GF-D8 (cell line): ENCODE results near the gene CBY3.
"Not testable (repeated sequence)": the region's sequence is repeated elsewhere in the genome, so short reads cannot be mapped to it uniquely, and the experiment has no call there.

Experiments used
- DNase-seq: peaks from one replicate; lab custom pipeline; 2025; lab: John Stamatoyannopoulos, UW

CBY3 gene

DNA sequence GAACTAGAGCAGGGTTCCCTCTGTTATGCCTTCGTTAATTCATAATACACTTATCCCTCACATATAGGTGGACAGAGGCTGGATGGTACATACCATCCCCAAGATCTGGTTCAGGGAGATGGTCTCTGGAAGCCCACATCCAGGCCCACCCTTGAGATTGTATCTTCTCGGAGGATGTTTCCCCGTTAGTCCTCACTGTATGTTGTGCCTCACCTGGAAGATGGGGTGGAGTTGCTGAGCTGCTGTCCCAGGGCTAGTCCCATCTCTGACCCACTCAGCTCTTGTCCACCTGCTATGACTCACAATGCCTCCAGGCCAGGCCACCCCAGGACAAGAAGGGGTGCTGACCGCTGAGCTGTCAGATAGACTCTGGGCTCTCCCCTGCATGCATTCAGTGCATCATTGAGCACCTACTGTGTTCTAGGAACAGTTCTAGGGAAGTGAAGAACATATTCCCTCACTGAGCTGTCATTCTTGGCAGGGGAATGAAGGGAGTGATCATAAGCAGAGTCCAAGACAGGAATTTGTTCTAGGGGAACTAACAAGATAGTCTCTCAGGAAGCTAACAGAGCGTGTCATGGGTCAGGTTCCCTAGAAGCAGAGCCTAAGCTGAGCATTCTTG, at the start of gene CBY3:
CBY3 (minus strand) TSS at position 255 of the 622 bp plus-strand sequence; CDS start at position 139, 116 bp downstream.
- DNase-seq: no peak

DNA sequence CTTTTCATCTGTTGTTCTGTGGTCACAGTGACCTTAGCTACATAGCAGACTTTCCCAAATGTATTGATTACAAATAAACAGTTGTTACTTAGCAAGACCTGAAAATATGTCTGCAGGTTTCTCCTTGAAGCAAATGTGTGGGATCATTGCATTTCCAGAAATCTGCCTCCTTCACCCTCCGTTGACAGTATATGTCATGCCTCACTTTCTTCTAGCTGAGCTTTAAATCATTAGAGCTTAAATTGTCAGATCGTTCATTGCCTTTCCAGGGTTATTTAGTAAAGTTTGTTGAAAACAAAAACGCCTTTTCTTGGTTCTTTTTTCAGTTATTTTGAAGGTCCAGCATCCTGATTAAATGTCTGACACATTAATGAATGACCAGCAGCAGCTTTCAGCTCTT, 49.5 kb upstream of the CBY3 start:
- no peak for DNase-seq

GRCh38 chr5:179729727-179730126, 48.9 kb upstream of the CBY3 start:
- DNase-seq: no peak

- DNase-seq: no peak
These were observed 48.5 kb upstream of the CBY3 start for GRCh38 chr5:179729303-179729702.

GRCh38 chr5:179727106-179727505, 46.3 kb upstream of the CBY3 start:
- no peak for DNase-seq

GRCh38 chr5:179724163-179724562, 43.3 kb upstream of the CBY3 start:
- no peak for DNase-seq

DNA sequence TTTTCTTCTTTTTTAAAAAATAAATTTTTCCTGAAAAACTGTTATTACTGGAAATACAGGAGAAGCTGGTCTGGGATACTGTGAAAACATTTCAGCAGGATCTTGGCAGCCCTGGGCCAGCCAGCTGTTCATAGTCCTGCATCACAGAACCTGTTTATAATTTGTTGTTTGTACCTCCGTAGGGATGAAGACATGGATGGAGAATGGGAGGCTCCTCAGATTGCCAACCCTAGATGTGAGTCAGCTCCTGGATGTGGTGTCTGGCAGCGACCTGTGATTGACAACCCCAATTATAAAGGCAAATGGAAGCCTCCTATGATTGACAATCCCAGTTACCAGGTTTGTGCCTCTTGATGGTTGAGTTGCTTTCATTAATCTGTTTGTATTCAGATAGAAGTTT, 39.4 kb upstream of the CBY3 start:
- DNase-seq: no peak

DNA sequence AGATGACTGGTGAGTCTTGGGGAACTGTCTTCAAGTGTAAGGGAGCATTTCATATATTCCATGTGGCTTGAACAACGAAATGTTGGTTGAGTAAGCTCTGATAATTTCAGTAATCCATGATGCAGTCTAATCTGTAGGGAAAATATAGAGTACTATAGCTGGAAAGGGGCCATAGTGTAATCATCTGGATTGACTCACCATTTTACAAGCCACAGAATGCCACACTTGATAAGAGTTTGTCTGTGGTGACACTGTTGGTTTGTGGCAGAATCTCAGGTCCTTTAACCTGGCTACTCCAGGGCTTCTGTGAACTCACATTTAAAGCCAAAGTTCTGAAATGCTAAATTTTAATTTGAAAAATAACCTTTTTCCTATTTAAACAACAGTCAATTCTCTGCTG, 35.5 kb upstream of the CBY3 start:
- no peak for DNase-seq

DNA sequence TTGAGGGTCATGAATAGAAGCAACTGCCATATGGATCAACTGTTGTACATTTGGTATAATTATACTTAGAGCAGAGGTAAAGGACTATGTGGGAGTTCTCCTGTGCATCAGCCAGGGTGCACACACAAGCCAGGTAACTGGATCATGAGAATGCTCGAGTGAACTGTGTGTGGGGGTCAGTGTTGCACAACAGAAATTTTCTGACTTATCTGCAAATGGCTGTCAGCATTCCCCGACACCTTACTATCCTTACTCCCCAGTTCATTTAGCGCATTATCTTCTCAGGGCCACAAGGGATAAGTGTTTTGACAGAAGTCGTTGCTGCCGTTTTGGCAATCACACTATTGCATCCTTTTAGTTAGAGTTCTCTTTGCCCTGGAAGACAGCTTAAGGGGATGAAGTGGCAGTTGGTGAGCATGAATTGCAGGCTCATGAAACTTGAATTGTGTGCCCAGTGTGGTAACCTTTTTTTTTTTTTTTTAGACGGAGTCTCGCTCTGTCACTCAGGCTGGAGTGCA, 19.6 kb upstream of the CBY3 start:
- no peak for DNase-seq

DNA sequence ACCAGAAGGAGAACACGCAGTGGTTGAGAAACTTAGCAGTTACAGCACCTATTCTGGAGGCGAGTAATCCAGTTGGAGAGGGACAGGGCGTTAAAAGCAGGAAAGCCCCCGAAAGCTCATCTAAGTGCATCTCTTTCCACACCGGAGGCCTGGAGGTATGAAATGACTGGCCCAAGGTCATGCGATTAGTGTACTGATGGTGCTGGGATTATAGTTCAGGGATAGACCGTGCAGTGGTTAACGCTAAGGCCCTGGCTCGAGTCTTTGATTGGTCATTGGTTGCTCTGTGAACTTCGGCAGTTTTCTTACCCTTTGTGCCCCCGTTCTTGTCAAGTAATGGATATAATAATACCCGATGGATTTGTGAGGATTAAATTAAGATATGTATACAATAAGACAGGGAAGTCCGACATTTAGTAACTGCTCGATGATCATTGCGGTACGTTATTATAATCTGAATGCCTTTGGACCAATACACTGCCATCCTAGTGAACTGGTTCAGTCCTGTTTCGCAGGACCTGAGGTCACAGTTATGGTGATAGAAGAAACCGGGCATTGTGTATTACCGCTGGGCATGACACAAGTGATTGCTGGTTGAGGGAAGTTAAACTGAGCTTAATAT, 18.9 kb upstream of the CBY3 start:
- peak; percentile 8 for DNase-seq

- no peak for DNase-seq
These were observed 18.2 kb upstream of the CBY3 start, which contains the start of gene CANX for GRCh38 chr5:179698935-179699615. CANX (plus strand) TSS chr5:179698967; CDS start chr5:179705682, 6,715 bp downstream.

DNA sequence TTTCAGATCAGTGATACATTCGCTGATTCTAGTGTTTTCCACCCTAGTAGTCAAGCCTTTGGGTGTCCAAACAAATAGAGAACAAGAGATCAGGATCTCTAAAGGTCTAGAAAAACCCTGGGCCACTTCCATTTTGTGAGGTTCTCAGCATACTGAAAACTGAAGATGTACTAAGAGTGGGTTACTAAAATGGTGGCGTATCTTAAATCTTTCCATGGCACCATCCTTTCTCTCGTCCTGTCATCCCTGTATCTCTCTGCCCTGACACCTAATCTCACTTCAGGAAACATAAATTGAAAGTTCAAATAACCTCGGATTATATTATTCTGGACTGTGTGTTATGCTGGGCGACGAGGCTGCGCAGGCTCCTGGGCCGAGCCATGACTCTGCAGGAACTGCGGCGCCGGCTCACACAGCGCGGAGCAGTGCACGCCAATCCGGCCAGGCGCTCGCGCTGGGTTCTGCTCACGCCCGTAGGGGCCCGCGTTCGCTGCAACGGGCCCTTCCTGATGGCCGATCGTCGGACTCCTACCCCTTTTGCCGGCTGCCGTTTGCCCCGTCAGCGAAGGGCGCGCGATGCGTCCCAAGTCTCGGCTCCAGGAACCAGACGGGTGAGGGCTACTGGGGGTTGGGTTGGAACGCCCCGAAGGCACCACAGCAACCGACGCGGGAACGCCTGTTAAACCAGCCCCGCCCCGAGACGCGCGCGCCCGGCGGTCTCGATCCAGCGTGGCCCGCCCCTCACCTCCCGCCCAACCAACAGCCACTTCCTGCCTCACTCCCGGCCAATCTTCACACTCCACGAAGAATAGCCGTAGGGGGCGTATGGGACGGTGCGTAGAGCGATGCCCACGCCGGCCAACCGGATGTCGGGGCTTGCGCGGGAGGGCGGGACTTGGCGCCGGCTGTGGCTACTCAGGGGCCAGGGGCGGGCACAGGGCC, 17.4 kb upstream of the CBY3 start:
- DNase-seq: peak; percentile 96

DNA sequence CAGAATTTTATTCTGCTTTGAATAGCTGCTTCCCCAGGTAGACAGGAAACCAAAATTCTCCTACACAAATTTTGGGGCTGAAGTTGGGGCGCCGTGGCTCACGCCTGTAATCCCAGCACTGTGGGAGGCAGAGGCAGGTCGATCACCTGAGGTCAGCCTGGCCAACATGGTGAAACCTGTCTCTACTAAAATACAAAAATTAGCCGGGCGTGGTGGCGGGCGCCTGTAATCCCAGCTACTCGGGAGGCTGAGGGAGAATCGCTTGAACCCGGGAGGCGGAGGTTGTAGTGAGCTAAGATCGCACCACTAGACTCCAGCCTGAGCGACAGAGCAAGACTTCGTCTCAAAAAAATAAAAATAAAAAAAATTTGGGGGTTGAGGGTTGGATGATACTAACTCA, 16.7 kb upstream of the CBY3 start:
- not testable (repeated sequence) for DNase-seq

DNA sequence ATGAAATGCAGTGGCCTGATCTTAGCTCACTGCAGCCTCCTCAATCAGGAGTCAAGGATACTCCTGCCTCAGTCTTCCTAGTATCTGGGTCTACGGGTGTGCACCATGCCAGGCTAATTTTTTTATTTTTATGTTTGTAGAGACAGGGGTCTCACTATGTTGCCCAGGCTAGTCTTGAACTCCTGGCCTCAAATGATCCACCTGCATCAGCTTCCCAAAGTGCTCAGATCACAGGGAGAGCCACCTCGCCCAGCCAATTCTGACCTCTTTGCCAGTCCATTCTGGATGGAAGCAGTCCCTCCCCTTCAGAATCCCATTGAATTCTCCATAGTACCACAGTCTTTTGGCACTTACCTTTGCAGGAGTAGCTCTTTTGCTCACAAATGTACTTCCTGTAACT, 16.3 kb upstream of the CBY3 start:
- DNase-seq: no peak

GRCh38 chr5:179696603-179697002, 15.8 kb upstream of the CBY3 start:
- DNase-seq: peak; percentile 3

DNA sequence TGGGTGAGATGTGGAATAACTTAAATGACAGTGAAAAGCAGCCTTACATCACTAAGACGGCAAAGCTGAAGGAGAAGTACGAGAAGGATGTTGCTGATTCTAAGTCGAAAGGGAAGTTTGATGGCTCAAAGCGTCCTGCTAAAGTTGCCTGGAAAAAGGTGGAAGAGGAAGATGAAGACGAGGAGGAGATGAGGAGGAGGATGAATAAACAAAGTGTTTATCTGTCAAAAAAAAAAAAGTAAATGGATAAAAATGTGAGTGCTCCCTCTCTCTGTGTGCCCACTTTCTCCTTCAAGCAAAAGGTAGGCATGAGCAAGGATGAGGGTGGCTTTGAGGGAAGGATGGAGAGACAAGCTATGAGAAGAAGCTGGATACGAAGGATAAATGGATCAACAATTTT, 13.7 kb upstream of the CBY3 start:
- DNase-seq: no peak

DNA sequence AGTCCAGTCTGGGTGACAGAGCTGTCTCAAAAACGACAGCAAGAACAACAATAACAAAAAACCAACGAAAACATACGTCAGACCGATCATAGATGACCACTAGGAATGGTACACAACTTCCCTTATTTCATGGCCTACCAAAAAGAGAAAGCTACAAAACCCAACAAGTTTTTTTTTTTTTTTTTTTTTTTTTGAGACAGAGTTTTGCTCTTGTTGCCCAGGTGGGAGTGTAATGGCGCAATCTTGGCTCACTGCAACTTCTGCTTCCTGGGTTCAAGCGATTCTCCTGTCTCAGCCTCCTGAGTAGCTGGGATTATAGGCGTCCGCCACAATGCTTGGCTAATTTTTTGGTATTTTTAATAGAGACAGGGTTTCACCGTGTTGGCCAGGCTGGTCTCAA, 8.4 kb upstream of the CBY3 start:
- DNase-seq: not testable (repeated sequence)

GRCh38 chr5:179680014-179680779, 637 bp downstream of the CBY3 start:
- DNase-seq: peak; percentile 35

GRCh38 chr5:179679014-179679674, 1.7 kb downstream of the CBY3 start:
- peak; percentile 78 for DNase-seq

- DNase-seq: peak; percentile 84
These were observed 2.4 kb downstream of the CBY3 start for GRCh38 chr5:179678223-179679013.
